ENCODE data around the gene KRT31. TPM values are rescaled to one million over a fixed set of nuclear protein-coding genes. Genes with fewer than 3 reads are reported as not detected.

KRT31 gene
- polyA plus RNA-seq, 3 donors: not detected

DNA sequence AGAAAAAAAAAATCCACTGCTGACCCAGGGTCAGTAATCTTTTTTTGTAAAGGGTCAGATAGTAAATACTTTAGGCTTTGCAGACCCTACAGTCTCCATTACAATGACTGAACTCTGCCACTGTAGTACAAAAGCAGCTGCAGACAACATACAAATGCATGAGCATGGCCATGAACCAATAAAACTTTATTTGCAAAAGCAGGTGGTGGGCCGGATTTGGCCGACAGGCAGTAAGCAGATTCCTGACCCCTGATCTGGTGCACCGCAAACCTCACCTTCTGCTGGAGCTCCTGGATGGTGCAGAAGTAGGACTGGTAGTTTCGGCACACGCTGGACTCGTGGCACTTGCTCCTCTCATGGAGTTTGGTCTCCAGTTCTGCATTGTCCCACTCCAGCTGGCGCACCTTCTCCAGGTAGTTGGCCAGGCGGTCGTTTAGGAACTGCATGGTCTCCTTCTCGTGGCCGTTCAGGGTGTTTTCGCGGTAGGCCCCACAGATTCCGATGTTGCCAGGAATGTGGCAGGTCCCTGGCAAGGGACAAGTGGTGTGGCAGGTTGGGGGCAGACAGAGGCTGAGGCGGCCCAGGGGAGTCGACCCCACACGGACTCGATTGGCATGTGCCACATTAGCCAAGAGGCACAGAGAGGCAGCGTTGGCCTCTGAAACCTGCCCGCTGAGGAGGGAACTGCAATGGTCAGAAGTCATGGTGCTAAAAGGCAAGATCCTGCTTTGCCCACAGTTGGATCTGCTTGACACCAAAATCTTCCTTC is 13.8 kb upstream of the KRT31 start:
- Mint-ChIP-seq H3K9me3 (no peaks in the 10 kb centered on the region), H3K27ac (no peak overlapping the region), H3K27me3 (ENCODE audit: low read depth in 3 of 3) (peaks cover 8 to 11% (median 11%) of the 10 kb centered on the region in 3 donors), H3K4me1 (no peaks in the 10 kb centered on the region), H3K36me3 (no peaks in the 10 kb centered on the region), H3K4me3 (no peak overlapping the region)
- Histone ChIP-seq H3K36me3 (replicated peaks in 1 of 2; ENCODE audit: control insufficient read depth in 1 of 2, insufficient read depth in 2 of 2, low read length in 2 of 2) (no peaks in the 10 kb centered on the region), H3K9ac (ENCODE audit: insufficient read depth, low read length, poor library complexity, severe bottlenecking) (no peak overlapping the region), H3K9me3 (replicated peaks in 1 of 2; ENCODE audit: control insufficient read depth in 1 of 2, insufficient read depth in 1 of 2, low read length in 2 of 2) (no peaks in the 10 kb centered on the region), H2AFZ (ENCODE audit: insufficient read depth, low read depth, low read length, poor library complexity, severe bottlenecking) (no peak overlapping the region), H3K79me2 (ENCODE audit: insufficient read depth, low read length) (no peaks in the 10 kb centered on the region), H3K27me3 (ENCODE audit: control insufficient read depth in 2 of 2, insufficient read depth in 2 of 2, low read length in 2 of 2) (no peaks in the 10 kb centered on the region), H3K4me3 (replicated peaks in 1 of 3; ENCODE audit: low read depth in 2 of 3, low read length in 3 of 3) (no peak overlapping the region), H4K20me1 (ENCODE audit: insufficient read depth, low read length) (no peaks in the 10 kb centered on the region), H3K4me2 (replicated peaks; ENCODE audit: extremely low read depth, low read length, poor library complexity, severe bottlenecking) (no peak overlapping the region), H3K27ac (ENCODE audit: low read depth in 1 of 2, low read length in 2 of 2) (no peak overlapping the region), H3K4me1 (ENCODE audit: control insufficient read depth in 1 of 2, insufficient read depth in 2 of 2, low read length in 2 of 2) (no peaks in the 10 kb centered on the region)
- DNase-seq: no peak
- intact Hi-C loops (cut with micrococcal nuclease): no loop called here
- TF ChIP-seq CTCF (IDR thresholded peaks at IDR 0.05): no peak
- WGBS (ENCODE audit: insufficient coverage): 98% methylated on average over 16 of the region's 20 CpGs

DNA sequence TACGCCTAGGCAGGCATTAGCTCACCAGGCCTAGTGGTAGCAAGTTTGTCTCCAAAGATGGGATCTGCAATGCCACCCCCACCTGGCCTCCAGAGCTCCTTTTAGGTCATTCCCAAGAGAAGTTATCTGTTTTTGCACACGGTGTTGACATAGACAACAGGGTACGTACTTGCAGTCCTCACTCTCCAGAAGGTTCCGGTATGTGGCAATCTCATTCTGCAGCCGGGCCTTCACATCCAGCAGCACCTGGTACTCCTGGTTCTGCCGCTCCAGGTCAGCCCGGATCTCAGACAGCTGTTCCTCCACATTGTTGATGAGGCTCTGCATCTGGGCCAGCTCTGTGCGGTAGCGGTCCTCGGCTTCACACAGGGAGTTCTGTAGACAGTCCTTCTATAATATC is 9.8 kb upstream of the KRT31 start:
- H3K27ac Mint-ChIP-seq: no peak overlapping the region

More for the DNA sequence above, 9.8 kb upstream of the KRT31 start:
- Histone ChIP-seq H3K27ac (ENCODE audit: low read depth in 1 of 2, low read length in 2 of 2) (no peak overlapping the region), H4K20me1 (ENCODE audit: insufficient read depth, low read length) (no peaks in the 10 kb centered on the region), H3K79me2 (ENCODE audit: insufficient read depth, low read length) (no peaks in the 10 kb centered on the region), H3K4me1 (ENCODE audit: control insufficient read depth in 1 of 2, insufficient read depth in 2 of 2, low read length in 2 of 2) (peaks cover 0 to 6% of the 10 kb centered on the region in 2 donors), H3K9ac (ENCODE audit: insufficient read depth, low read length, poor library complexity, severe bottlenecking) (no peak overlapping the region), H2AFZ (ENCODE audit: insufficient read depth, low read depth, low read length, poor library complexity, severe bottlenecking) (no peak overlapping the region), H3K27me3 (ENCODE audit: control insufficient read depth in 2 of 2, insufficient read depth in 2 of 2, low read length in 2 of 2) (no peaks in the 10 kb centered on the region), H3K36me3 (replicated peaks in 1 of 2; ENCODE audit: control insufficient read depth in 1 of 2, insufficient read depth in 2 of 2, low read length in 2 of 2) (no peaks in the 10 kb centered on the region), H3K4me2 (replicated peaks; ENCODE audit: extremely low read depth, low read length, poor library complexity, severe bottlenecking) (no peak overlapping the region), H3K9me3 (replicated peaks in 1 of 2; ENCODE audit: control insufficient read depth in 1 of 2, insufficient read depth in 1 of 2, low read length in 2 of 2) (no peaks in the 10 kb centered on the region), H3K4me3 (replicated peaks in 1 of 3; ENCODE audit: low read depth in 2 of 3, low read length in 3 of 3) (no peak overlapping the region)
- Mint-ChIP-seq H3K4me3 (no peak overlapping the region), H3K9me3 (no peaks in the 10 kb centered on the region), H3K4me1 (peaks cover 9% of the 10 kb centered on the region), H3K27me3 (ENCODE audit: low read depth in 3 of 3) (peaks cover 1 to 7% (median 5%) of the 10 kb centered on the region in 3 donors), H3K36me3 (no peaks in the 10 kb centered on the region)
- TF ChIP-seq CTCF (IDR thresholded peaks at IDR 0.05): no peak
- DNase-seq: no peak
- WGBS (ENCODE audit: insufficient coverage): 91% methylated on average over 7 of the region's 10 CpGs
- intact Hi-C loops (cut with micrococcal nuclease): no loop called here
